Fibroblast of skin of abdomen (primary cell): ENCODE data around the gene STOML1.

ENCODE experiments used
- DNase-seq: peaks from one replicate; pipeline ENCODE4 v3.0.0-alpha.2; 2013

Gene STOML1

DNA sequence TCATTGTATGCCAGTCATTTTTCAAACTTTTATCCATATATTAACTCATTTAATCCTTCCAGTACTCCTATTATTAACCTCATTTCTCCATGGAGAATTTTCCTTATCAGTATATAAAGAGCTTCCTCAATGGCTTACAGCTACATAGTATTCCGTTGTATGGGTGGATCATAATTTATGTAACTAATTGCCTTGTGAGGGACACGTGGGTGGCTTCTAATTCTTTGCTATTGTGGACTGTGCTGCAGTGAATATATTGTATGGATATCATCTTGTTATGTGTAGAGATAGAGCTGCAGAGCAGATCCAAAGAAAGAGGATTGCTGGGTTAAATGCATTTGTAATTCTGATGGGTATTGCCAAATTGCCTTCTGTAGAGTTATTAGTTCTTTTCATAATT lies 27.6 kb upstream of the STOML1 start:
- no peak for DNase-seq

DNA sequence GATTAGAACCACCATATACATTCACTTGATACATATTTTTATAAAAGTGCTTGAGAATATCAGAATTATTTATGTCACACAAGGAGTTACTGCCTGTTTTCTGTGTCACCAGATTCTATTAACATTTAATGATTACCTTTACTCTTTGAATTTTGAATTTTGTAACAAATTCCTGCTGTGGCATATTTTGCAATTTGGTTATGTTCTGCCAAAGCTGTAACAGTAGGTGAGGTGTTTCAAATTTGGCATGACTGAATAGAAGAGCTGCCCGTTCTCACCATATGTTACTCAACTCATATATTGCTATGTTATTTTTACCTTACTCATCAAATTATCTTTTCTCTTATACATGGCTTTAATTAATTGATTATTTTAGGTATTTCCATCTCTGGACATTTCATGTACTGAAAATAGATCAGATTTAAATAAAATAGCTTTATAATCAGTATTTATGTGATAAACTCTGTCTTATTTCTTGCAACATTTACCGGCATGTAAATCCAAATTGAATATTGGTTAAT lies 21.3 kb upstream of the STOML1 start:
- no peak for DNase-seq

DNA sequence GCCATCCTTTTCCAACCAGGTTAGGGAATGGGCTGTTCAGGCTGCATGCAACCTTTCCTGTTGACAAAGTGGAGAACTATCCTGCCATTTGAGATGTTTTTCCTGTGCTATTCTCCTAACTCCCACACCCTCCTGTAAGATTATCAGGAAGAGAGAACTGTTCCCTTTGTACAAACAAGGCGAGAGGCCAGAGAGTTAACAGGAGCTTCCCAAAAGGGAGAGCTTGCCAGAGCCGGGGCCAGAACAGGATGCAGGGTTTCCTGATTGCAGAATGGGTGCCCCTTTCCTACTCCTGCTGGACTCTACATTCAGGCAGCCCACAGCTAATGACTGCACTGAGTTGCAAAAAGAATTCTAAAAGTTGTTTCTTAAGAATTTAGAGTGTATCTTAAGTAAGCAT lies 19.5 kb upstream of the STOML1 start:
- DNase-seq: no peak

DNA sequence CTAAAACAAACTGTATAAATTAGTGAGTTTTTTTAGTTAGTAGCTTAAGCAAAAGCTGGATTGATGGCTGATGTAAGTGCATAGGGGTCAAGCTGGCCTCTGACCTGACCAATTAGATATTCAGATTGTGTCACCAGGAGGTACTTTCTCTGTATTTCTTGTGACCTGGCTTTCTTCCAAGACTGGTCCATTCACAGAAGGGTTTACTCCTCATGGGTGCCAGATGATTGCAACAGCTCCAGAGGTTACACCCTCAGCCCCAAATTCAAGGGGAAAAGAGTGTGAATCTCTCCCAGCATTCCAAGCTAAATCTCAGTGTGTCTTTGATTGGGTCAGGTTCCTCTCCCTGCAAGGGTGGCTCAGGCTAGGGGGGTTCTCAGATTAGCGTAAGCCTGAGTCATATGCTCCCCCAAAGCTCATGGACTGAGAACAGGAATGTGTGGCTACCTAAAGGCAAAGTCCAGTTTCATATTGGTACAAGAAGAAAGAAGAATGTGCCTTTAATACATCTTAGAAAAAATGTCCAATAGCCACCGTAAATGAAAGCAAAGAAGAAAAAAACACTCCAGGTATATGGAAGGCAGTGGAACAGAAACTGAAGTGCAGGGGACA lies 18.9 kb upstream of the STOML1 start:
- no peak for DNase-seq

DNA sequence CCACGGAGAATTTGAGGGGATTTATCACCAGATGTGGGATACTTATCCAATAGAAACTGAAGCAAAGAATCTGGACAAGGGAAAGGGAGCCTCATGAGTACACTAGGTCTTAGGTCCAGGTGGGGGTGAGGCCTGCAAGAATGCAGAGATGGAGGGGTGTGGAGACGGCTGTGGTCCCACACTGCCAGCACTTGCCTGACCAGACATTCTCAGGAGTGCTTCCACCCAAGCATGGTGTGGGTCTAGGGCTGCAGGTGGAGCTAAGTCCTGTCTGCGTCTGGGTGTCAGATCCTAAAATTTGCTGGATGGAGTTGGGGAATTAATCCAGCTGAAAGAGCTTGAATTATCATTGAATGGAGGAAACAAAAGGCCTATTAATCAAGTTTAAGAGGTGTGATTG lies 16.8 kb upstream of the STOML1 start:
- no peak for DNase-seq

DNA sequence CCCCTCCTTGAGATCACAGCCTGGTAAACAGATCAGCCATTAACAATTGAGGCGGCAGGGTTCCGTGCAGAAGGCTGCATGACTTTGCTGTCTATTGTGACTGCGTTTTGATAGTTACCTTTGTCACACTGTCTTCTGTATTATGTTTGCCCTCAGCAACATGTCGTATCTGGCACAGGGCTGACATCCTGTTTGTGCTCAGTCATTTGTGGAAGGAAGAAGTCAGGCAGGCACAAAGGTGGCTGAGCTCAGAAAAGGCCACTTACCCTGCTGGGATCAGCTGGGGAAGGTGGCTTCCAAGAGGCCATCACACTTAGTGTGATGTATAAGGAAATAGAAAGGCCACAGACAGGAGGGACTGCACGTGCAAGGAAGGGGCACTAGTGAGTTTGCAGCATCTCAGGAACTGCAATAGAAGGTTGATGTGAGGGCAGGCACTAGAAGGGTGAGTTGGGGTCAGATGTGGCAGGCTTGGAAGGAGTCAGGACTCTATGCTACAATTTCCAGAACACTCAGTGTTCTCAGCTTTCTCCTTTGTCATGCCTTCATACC lies 15.8 kb upstream of the STOML1 start:
- DNase-seq: no peak

DNA sequence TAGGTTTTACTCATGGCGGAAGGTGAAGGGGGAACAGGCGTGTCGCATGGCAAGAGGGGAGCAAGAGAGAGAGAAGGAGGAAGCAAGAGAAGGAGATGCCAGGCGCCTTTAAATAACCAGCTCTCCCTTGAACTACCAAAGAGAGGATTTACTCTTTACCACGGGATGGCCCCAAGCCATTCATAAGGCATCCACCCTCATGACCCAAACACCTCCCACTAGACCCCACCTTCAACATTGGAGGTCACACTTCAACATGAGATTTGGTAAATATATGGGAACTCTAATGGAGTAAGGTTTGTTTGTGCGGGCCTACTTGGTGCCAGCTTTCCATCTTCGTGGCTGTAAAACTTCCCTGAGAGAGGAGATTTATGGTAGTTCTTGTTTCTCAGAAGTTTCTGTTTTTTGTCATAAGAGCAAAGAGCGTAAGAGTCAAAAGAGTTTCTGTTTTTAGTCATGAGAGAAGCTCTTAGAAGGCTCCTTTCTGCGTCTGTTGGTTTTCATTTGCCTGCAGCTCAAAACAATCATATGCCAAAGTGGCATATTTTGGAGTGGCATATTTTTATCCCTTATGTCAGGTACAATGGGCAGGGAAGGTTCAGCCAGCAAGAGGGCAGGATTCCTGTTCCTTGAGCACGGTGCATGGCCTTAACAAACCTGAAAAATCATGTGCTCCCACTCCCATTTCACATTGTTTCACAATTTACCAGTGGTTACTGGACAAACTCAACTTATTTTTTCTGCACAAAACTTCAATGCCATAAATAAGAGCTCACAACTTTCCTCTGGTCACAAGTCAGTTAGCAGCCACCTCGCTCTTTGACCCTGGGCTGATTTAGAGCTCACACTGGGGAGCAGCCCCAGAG lies 14.9 kb upstream of the STOML1 start:
- DNase-seq: no peak

DNA sequence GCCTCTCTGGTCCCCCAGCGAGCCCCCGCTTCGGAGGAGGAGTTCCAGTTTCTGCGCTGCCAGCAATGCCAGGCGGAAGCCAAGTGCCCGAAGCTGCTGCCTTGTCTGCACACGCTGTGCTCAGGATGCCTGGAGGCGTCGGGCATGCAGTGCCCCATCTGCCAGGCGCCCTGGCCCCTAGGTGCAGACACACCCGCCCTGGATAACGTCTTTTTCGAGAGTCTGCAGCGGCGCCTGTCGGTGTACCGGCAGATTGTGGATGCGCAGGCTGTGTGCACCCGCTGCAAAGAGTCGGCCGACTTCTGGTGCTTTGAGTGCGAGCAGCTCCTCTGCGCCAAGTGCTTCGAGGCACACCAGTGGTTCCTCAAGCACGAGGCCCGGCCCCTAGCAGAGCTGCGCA lies 5.9 kb upstream of the STOML1 start:
- DNase-seq: no peak

DNA sequence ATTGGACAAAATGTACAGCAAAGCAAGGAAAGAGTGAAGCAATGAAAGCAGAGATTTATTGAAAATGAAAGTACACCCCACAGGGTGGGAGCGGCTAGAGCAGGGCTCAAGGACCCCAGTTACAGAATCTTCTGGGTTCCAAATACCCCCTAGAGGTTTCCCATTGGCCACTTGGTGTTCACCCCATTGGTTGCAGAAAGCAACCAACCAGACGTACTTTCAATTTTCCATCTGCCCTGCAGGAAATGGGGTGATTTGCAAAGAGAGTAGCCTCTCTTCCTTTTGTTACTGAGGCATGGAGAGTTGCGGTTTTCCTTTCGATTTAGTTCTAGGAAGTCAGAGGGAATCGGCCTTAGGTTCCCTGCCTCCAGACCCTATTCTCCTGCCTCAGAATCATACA lies 4.8 kb upstream of the STOML1 start:
- DNase-seq: no peak

DNA sequence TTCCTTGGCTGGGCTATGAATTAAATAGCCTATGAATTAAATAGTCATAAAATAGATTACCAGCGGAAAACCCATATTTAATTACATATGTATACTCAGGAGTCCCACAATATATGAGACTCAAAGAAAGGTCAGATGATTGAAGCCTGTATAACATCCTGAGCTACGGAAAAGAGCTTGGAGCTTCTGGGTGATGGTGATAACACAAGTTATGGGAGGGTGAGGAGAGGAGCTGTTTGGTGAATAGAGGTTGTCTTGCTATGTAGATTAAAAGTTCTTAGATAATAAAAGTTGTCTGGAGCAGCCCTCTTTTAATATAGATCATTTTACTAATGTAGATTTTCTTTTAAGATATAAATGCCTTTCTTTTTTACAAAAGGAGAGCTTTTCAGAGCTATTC lies 4.2 kb upstream of the STOML1 start:
- DNase-seq: no peak

DNA sequence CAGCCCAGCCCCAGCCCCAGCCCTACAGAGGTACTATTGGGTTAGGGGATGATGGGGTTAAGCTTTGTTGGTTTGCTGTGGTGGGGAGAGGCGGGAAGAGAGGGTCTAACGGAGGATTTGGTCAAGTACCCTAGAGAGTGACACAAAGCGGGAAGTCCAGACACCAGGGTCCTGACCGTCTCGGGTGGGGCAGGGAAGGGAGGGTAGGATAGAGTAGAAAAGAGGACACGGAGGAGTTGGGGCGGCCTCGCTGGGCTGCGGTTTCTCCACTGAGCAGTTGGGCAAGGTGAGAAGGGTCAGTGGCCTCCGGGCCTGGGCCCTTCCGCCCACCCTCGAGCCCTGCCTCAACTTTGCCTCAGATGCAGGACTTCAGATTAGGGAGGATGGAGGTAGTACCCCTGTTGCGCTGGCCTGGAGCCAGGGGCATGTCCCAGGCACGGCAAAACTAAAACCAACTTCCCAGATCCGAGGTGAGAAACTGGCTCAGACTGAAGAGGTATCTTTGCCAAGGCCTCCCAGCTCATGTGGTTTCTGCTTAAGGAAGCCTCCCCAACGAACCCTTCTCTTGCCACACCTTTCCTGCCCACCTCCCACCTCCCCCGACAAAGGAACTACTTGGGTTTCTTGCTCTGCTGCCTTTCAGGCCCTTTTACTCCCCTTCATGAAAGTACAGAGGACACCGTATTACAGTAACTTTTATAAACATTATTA lies 3.0 kb upstream of the STOML1 start:
- DNase-seq: no peak

DNA sequence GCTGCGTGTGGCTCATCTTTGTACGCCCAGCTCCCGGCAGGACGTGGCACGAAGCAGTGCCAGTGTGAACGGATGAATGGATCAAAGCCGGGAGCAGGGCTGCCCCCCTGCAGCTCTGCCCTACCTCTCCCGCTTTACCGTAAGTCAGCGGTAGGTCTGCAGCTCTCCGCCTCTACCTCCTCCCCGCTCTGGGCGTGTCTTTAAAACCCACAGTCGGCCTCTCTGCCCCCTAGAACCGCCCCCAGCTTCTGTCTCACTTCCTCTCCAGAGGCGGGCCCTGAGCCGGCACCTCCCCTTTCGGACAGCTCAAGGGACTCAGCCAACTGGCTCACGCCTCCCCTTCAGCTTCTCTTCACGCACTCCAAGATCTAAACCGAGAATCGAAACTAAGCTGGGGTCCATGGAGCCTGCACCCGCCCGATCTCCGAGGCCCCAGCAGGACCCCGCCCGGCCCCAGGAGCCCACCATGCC lies 2.4 kb upstream of the STOML1 start, which contains the start of gene PML:
PML (plus strand) TSS at position 304 of the 471 bp plus-strand sequence; CDS start at position 401, 97 bp downstream.
- peak; percentile 95 for DNase-seq

DNA sequence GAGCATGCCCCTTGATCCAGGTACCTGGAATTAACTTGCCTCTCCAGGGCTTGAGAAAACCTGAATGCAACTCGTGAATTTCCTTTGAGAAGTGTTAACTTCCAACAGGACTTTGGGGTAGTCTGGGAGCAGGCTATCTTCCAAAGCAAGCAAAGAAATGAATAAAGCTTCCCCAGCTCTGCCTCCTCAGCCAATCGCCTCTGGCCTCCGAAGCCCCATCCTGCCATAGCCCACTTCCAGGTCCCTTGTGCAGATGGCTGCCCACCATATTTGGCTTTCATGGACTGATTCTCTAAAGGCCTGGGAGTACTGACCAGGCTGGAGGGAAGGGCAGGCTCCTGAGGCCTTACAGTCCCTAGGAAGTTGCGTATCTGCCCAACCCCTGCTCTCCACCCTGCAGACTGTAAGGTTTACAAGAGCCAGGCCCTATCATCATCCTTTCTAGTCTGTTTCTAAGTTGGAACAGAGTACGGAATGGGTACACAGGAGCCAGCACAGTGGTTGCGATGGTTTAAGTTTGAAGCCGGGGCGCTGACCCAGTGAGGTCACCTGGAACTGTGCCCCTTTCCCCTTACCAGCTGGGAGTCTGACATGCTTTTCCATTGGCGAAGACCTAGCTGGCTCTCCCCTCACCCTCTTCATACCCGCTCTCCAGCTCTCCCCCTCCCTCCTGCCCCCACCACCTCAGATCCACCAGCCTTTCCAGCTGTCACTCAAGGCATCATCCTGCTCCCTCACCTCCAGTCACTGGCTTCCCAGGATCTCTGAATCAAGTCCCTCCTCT lies 1.3 kb upstream of the STOML1 start:
- no peak for DNase-seq

DNA sequence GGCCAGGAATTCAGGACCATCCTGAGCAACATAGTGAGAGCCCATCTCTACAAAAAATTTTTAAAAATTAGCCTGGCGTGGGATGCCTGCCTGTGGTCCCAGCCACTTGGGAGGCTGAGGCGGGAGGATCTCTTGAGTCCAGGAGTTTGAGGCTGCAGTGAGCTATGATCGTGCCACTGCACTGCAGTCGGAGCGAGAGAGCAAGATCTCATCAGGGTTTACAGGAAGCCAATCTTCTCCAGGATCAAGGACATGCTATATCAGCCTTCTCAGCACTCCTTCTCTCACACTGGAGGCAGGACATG lies 451 bp upstream of the STOML1 start:
- no peak for DNase-seq

DNA sequence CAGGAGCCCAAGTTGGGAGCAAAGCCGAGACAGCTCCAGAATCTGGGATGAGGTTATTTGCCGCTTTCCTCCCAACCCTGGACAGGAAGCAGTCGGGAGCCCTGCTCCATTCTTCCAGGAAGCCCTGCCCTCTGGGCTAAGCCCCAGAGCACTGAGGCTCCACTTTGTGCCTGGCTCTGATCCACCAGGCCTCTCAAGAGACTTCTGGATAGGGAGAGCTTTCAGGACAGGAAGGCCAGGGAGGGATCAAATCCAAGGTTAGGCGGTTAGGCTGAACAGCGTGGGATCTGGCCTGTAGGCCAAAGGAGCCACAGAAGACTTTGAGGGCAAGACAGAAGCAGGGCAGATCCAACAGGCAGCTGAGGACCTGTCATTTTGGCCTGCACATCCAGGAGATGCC lies 835 bp downstream of the STOML1 start:
- peak; percentile 32 for DNase-seq

DNA sequence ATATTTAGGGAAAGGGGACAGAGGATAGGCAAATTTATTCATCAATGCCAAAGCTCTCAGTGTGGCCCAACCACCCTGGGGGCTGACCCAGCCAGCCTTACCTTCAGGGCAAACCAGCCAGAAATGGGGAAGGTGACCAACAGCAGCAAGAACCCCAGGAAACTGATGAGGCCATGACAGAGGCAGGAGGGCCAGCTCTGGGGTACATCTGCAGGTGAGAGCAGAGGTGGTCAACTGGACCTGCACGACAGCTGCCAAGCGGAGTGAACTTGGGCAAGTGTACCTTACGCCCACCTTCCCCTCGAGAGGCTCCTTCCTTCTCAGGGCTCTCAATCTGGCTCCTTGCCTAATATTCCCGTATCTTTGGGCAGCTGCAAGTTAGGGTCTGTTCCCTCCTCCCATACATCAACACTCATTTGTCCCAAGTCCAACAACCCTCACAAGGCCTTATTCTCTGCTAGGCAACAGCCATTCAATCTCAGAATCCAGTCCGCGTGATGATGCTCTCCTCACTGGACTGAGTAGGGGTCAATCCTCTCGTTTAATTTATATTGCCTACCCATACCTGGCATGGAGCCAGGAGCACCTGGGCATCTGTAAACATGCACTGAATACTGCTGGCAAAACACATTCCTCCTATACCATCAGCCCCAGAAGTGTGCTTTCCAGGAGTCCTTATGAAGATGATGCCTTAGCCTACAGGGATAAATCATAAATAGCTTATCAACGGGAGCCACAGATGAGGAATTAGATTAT lies 1.7 kb downstream of the STOML1 start:
- DNase-seq: no peak

DNA sequence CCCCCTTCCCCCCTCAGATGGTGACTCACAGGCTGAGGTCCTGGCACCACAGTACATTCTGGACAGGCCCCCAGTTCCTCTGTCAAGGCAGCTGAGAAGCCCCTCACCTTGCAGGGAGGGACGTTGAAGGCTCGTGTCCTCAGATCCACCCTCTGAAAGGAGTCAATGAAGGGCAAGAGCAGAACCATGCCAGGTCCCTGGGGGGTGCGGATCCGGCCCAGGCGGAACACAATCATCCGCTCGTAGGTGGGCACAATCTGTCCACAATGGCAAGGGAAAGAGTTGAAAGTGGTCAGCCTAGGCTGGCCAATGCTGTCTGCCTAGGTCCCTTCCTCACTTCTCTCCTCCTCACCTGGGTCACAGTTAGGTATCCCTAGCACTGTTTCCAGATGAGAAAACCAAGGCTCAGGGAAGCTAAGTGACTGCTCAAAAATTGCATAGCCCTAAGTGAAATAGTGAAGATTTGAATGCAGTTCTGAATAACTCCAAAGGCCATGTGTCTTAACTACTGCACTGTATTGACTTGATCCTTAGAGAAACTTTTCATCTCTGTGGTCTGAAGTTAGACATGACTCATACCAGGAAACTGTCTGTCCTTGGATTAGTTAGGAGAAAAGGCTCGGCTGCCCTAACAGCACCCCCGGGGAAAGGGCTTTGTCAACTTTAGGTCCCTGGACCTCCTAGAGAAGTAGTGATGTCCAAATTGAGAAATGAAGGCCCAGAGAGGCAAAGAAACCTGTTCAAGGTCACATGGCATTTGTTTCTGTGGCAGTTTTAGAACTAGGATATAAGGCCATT lies 2.9 kb downstream of the STOML1 start:
- DNase-seq: peak; percentile 85

DNA sequence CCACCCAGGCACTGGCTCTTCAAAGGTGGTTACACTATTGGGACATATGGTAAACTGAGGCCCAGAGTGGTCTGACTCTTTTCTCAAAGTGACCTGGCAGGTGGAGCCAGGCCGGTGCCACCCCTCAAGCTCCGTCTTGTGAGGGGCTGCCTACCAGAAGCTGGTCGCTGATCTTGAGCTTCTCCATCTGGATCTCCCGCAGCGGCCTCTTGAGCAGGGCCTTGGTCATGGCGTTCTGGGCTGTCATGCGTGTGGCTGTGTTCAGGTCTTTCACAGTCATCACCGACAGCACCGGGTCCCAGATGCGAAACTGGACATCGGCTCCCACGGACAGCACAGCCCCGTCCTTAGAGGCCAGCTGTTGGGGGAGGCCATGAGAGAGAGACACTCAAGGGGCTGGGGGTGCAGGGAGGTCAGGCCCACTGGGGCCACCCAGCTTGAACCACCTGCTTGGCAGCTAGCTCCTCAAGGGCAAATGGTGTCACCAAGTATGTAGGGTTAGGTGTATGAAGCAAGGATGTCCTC lies 3.6 kb downstream of the STOML1 start:
- no peak for DNase-seq

DNA sequence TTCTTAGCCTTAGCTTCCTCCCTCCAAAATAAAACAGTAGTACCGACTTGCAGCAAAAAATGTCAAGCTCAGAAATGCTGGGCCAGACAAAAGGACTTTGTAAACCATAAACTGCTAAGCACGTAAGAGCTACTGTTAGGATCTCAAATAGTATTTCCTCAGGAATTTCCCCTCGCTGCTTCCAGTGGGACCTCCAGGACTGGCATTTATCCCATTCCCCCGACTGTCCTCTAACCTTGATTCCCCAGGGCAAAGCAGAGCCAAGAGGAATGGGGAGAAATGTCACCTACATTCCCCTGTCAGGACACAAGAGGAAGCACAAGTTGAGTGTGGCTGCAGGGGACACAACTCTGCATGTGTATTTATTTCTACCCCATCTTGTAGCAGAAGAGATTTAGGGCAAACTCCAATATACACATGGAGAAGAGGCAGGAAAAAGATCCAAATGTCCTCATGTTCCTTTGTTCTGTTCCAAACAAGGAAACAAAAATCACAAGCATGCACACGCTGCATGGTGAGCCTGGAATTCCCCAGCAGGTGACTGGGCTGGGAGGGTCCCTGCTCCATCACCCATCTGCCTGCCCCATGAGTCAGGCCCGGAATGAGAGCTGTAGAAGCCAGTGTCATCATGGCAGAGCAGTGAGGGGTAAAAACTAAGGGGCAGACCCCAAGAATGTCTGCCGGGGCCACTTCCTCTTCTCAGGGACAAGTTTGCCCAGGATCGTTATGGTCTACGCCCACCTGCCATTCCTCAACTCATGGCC lies 4.2 kb downstream of the STOML1 start:
- peak; percentile 45 for DNase-seq

DNA sequence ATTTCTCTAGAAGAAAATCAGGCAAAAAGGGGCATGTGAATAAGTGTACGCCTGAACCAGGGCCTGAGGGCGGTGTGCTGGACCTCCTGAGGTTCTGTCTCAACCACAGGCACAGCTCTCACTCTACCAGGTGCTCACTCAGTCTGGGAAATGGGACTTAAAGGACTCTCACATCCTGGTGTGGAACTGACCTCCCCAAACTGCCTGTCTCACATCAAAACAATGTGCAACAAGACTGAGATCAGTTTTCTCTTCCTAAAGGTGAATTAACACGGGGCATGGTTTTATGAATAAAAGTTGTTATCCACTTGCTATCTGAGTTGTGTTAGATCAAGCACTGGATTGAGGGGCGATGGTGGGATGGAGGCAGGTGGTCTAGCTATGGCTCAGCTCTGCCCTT lies 4.8 kb downstream of the STOML1 start:
- no peak for DNase-seq
